Activated CD4-positive, CD25-positive, alpha-beta regulatory T cell treated with anti-CD3 and anti-CD28 coated beads, Interleukin-2, amount 50 U/mL, for 72 hours (primary cell): ENCODE data around the gene CENPC.
"Not testable (repeated sequence)": the region's sequence is repeated elsewhere in the genome, so short reads cannot be mapped to it uniquely, and the experiment has no call there.

Source experiments
- DNase-seq: peaks from one replicate; pipeline ENCODE4 v3.0.0; 2021

Gene CENPC

GRCh38 chr4:67545199-67546003 is at the start of gene CENPC:
TSS of gene CENPC (minus strand) at chr4:67545503. CDS start at chr4:67545355, 148 bp downstream.
- DNase-seq = peak; percentile 91

- no peak for DNase-seq
Measured at GRCh38 chr4:67593741-67594175, 48.5 kb upstream of the CENPC start.

GRCh38 chr4:67587156-67587555 is 41.9 kb upstream of the CENPC start:
- DNase-seq = no peak

- no peak for DNase-seq
Measured at GRCh38 chr4:67584496-67584895, 39.2 kb upstream of the CENPC start.

GRCh38 chr4:67581913-67582312 is 36.6 kb upstream of the CENPC start:
- DNase-seq = no peak

- no peak for DNase-seq
Measured at GRCh38 chr4:67581208-67581857, 36.0 kb upstream of the CENPC start.

GRCh38 chr4:67580577-67580976 is 35.3 kb upstream of the CENPC start:
- no peak for DNase-seq

GRCh38 chr4:67576538-67576937 is 31.2 kb upstream of the CENPC start:
- no peak for DNase-seq

- DNase-seq = no peak
Measured at GRCh38 chr4:67576059-67576466, 30.8 kb upstream of the CENPC start.

- DNase-seq = no peak
Measured at GRCh38 chr4:67575232-67576058, 30.1 kb upstream of the CENPC start.

- DNase-seq = no peak
Measured at GRCh38 chr4:67573193-67573592, 27.9 kb upstream of the CENPC start.

- DNase-seq = no peak
Measured at GRCh38 chr4:67571975-67572374, 26.7 kb upstream of the CENPC start.

- no peak for DNase-seq
Measured at GRCh38 chr4:67570537-67570936, 25.2 kb upstream of the CENPC start.

- DNase-seq = no peak
Measured at GRCh38 chr4:67568820-67569219, 23.5 kb upstream of the CENPC start.

- no peak for DNase-seq
Measured at GRCh38 chr4:67566335-67566734, 21.0 kb upstream of the CENPC start.

GRCh38 chr4:67565284-67565683 is 20.0 kb upstream of the CENPC start:
- no peak for DNase-seq

- no peak for DNase-seq
Measured at GRCh38 chr4:67558493-67558892, 13.2 kb upstream of the CENPC start, which contains the start of gene STAP1. TSS of gene STAP1 (plus strand) at chr4:67558727. CDS start at chr4:67558810, 83 bp downstream.

- no peak for DNase-seq
Measured at GRCh38 chr4:67556436-67556835, 11.1 kb upstream of the CENPC start.

GRCh38 chr4:67555447-67555846 is 10.1 kb upstream of the CENPC start:
- no peak for DNase-seq

- no peak for DNase-seq
Measured at GRCh38 chr4:67554096-67554495, 8.8 kb upstream of the CENPC start.

- DNase-seq = not testable (repeated sequence)
Measured at GRCh38 chr4:67552146-67552792, 7.0 kb upstream of the CENPC start.

GRCh38 chr4:67550857-67551256 is 5.6 kb upstream of the CENPC start:
- no peak for DNase-seq

GRCh38 chr4:67550451-67550850 is 5.1 kb upstream of the CENPC start:
- DNase-seq = no peak
